Parathyroid adenoma (tissue), 2 donors: Measurements from ENCODE around the gene WBP2.

Experiments used
- H2AFZ ChIP-seq: fragments of 300-600 bp; sonication (generic); one replicate; pipeline ENCODE4 v1.7.0; 2017; ENCODE audit warnings: antibody characterized with exemption, mild to moderate bottlenecking
- H3K27ac ChIP-seq: fragments of 300-600 bp; sonication (generic); one replicate; pipeline ENCODE4 v1.7.0; 2017
- H3K27me3 ChIP-seq: fragments of 300-600 bp; sonication (generic); one replicate; pipeline ENCODE4 v1.7.0; 2017; ENCODE audit warnings: low read length; ENCODE audit not compliant: control insufficient read depth, insufficient read depth
- H3K36me3 ChIP-seq: fragments of 300-600 bp; sonication (generic); one replicate; pipeline ENCODE4 v1.7.0; 2017; ENCODE audit warnings: low read length; ENCODE audit not compliant: control insufficient read depth, insufficient read depth
- H3K4me1 ChIP-seq: fragments of 300-600 bp; sonication (generic); one replicate; pipeline ENCODE4 v1.7.0; 2017; ENCODE audit warnings: control low read depth
- H3K4me2 ChIP-seq: fragments of 300-600 bp; sonication (generic); one replicate; pipeline ENCODE4 v1.7.0; 2017; ENCODE audit warnings: low read length
- H3K4me3 ChIP-seq: fragments of 300-600 bp; sonication (generic); one replicate; pipeline ENCODE4 v1.7.0; 2017; ENCODE audit warnings: low read depth, low read length
- H3K79me2 ChIP-seq: fragments of 300-600 bp; sonication (generic); one replicate; pipeline ENCODE4 v1.7.0; 2017; ENCODE audit warnings: control low read depth
- H3K9ac ChIP-seq: fragments of 300-600 bp; sonication (generic); one replicate; pipeline ENCODE4 v1.7.0; 2017; ENCODE audit warnings: mild to moderate bottlenecking
- H3K9me3 ChIP-seq: fragments of 300-600 bp; sonication (generic); one replicate; pipeline ENCODE4 v1.7.0; 2017; ENCODE audit warnings: low read length; ENCODE audit not compliant: control insufficient read depth
- CTCF ChIP-seq: fragments of 300-600 bp; sonication (generic); IDR thresholded peaks from one replicate; pipeline ENCODE4 v1.7.0; 2017; ENCODE audit warnings: antibody characterized with exemption, mild to moderate bottlenecking
- donor health status: primary hyperparathyroidism.

The WBP2 gene

GRCh38 chr17:75822119-75822799 is 32.9 kb downstream of the WBP2 start:
- H2AFZ ChIP-seq: no peak overlapping the region
- H3K4me2 ChIP-seq: no peak overlapping the region
- H3K9ac ChIP-seq: no peak overlapping the region
- H3K36me3 ChIP-seq: no peaks in the 10 kb centered on the region
- TF ChIP-seq CTCF: no peak
- no peaks in the 10 kb centered on the region for H3K9me3 ChIP-seq
- H3K27me3 ChIP-seq: no peaks in the 10 kb centered on the region
- H3K79me2 ChIP-seq: no peaks in the 10 kb centered on the region
- no peak overlapping the region for H3K27ac ChIP-seq
- peaks cover 3% of the 10 kb centered on the region for H3K4me1 ChIP-seq
- no peak overlapping the region for H3K4me3 ChIP-seq

- no peaks in the 10 kb centered on the region for H3K9me3 ChIP-seq
- H3K4me3 ChIP-seq: no peak overlapping the region
- no peaks in the 10 kb centered on the region for H3K79me2 ChIP-seq
- H2AFZ ChIP-seq: no peak overlapping the region
- no peaks in the 10 kb centered on the region for H3K36me3 ChIP-seq
- no peak overlapping the region for H3K9ac ChIP-seq
- H3K27ac ChIP-seq: no peak overlapping the region
- no peaks in the 10 kb centered on the region for H3K27me3 ChIP-seq
- H3K4me2 ChIP-seq: no peak overlapping the region
- TF ChIP-seq CTCF: no peak
- H3K4me1 ChIP-seq: peaks cover 3% of the 10 kb centered on the region
These were observed 33.6 kb downstream of the WBP2 start for GRCh38 chr17:75821552-75821951.

- Histone ChIP-seq H3K9me3 (no peaks in the 10 kb centered on the region), H3K27me3 (no peaks in the 10 kb centered on the region), H3K4me1 (peaks cover 3% of the 10 kb centered on the region), H3K36me3 (no peaks in the 10 kb centered on the region), H3K9ac (no peak overlapping the region), H3K4me3 (no peak overlapping the region), H3K27ac (no peak overlapping the region), H3K79me2 (no peaks in the 10 kb centered on the region), H3K4me2 (no peak overlapping the region), H2AFZ (no peak overlapping the region)
- no peak for TF ChIP-seq CTCF
These were observed 34.7 kb downstream of the WBP2 start for GRCh38 chr17:75820094-75821080.

GRCh38 chr17:75819678-75820077 is 35.5 kb downstream of the WBP2 start:
- H3K9ac ChIP-seq: no peak overlapping the region
- no peak overlapping the region for H3K4me2 ChIP-seq
- no peak overlapping the region for H3K27ac ChIP-seq
- no peaks in the 10 kb centered on the region for H3K9me3 ChIP-seq
- no peaks in the 10 kb centered on the region for H3K36me3 ChIP-seq
- peaks cover 3% of the 10 kb centered on the region for H3K4me1 ChIP-seq
- H3K4me3 ChIP-seq: no peak overlapping the region
- no peaks in the 10 kb centered on the region for H3K79me2 ChIP-seq
- no peak overlapping the region for H2AFZ ChIP-seq
- no peaks in the 10 kb centered on the region for H3K27me3 ChIP-seq
- TF ChIP-seq CTCF: no peak
